ENCODE data around the gene TIMM44. TPM values are rescaled to one million over a fixed set of nuclear protein-coding genes. Genes with fewer than 3 reads are reported as not detected.

The TIMM44 gene
- polyA plus RNA-seq (ENCODE audit: insufficient read length in 4 of 4) = 10 to 100 TPM; 31.1 to 61.0 (median 42.3) TPM

- peak; percentile 95 to 99 (median 98) for DNase-seq (ENCODE audit: low read depth in 4 of 4, low spot score in 3 of 4)
Measured at GRCh38 chr19:7943444-7944176, at the start of gene TIMM44. Gene TIMM44 (minus strand): TSS chr19:7943666. CDS start chr19:7943651, 15 bp downstream.

- no peak for DNase-seq (ENCODE audit: low read depth in 4 of 4, low spot score in 3 of 4)
Measured at GRCh38 chr19:7992575-7992974, 49.1 kb upstream of the TIMM44 start.

GRCh38 chr19:7989071-7989575, 45.7 kb upstream of the TIMM44 start:
- DNase-seq (ENCODE audit: low read depth in 4 of 4, low spot score in 3 of 4) = no peak

DNA sequence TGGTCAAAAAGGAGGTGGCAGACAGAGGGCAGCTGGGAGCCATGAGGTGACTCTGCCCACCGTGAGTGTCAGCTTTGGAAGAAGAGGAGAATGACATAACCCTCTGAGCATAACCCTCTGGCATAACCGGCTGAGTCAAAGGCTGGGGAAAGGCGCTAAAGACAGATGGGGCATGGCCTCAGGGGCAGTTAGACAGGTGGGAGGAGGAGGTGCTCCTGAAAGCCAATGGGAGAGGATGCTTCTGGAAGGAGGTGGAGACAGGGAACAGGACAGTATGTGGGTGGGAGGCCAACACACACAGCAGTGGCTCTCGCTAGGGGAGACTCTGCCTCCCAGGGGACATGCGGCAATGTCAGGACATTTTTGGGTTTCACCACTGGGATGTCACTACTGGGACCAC, 44.8 kb upstream of the TIMM44 start:
- no peak for DNase-seq (ENCODE audit: low read depth in 4 of 4, low spot score in 3 of 4)

GRCh38 chr19:7987114-7987768, 43.8 kb upstream of the TIMM44 start:
- no peak for DNase-seq (ENCODE audit: low read depth in 4 of 4, low spot score in 3 of 4)

- DNase-seq (ENCODE audit: low read depth in 4 of 4, low spot score in 3 of 4) = no peak
Measured at GRCh38 chr19:7986321-7987113, 43.1 kb upstream of the TIMM44 start.

- DNase-seq (ENCODE audit: low read depth in 4 of 4, low spot score in 3 of 4) = no peak
Measured at GRCh38 chr19:7985481-7985911, 42.0 kb upstream of the TIMM44 start.

DNA sequence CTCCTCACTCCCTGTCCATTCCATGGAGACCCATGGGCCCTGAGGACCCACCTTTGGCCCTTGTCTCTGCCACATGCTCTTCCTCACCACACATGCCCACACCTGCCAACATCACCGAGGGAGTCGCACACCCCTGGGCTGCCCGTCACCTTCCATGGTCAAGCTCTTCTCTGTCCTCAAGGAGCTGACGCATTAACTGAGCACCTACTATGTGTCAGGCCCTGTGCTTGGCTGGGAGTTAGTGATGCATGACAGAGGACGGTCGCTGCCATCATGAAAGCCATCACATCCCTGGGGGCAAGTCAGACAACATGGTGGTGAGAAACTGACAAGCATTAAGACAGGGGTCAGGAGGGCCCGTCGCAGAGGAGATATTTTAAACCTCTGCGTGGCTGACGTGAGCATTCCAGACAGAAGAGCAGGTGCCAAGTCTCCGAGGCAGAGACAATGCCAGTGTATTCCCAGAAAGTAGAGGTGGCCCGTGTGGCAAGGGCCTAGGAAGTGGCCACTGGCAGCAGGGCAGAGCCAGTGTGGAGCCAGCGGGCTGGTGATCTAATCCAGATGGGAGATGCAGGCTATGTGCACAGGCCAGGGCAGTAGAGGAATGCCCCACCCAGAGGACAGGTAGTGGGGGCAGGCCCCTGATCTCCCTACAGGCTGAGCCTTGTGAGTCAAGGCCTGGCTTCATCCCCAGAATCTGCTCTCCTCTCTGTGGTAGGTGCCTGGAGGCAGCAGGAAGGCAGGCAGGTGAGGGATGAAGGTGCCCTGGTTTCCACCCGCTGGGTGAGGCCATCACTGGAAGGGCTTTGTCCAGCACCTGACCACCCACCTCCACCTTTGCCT, 40.8 kb upstream of the TIMM44 start:
- no peak for DNase-seq (ENCODE audit: low read depth in 4 of 4, low spot score in 3 of 4)

DNA sequence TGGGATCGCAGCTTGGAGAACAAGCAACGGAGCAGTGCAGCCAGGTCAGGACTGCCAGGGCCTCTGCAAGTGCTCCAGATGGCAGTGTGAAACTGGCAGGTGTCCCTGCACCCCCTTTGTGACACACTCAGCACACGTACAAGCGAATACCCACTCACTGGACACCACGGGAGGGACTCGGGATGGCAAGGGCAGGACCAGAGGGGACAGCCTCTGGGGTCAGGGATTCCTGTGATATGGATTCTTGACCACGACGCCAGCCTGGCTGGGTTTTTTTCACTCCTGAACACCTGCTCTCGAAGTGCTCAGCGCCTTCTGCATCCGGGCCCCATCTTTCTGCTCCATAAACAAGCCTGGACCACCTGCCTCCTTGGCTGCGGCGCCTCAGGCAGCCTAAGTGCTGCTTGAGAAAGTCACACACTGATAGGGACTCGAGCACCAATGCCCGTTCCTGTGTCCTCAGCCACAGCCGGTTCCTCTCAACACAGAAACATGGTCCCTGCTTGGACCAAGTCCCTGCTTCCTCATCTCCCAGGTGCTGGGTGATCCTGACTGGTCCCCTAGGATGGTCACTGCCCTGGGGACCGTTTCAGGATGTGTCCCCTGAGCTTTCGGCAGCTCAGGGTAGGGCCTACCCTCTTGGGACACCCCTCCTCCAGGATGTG, 40.0 kb upstream of the TIMM44 start:
- no peak for DNase-seq (ENCODE audit: low read depth in 4 of 4, low spot score in 3 of 4)

DNA sequence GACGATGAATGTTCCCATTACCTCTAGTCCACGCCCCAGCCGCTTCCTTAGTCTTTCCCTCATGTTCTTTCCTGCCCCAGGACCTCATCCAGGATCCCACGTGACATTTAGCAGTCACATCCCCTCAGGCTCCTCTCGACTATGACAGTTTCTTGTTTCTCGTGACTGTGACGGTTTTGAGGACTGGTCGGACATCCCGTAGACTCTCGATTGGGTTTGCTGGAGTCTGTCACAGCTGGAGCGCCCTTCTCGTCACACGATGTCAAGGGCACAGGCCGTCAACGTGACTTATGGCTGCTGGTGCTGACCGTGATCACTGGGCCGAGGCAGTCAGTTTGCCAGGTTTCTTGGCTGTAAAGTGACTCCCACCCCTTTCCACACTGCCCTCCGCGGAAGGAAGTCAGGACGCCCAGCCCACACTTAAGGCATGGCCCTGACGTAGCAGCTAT, 39.2 kb upstream of the TIMM44 start:
- DNase-seq (ENCODE audit: low read depth in 4 of 4, low spot score in 3 of 4) = no peak

GRCh38 chr19:7982103-7982502, 38.6 kb upstream of the TIMM44 start:
- DNase-seq (ENCODE audit: low read depth in 4 of 4, low spot score in 3 of 4) = no peak

GRCh38 chr19:7981661-7982060, 38.2 kb upstream of the TIMM44 start:
- no peak for DNase-seq (ENCODE audit: low read depth in 4 of 4, low spot score in 3 of 4)

DNA sequence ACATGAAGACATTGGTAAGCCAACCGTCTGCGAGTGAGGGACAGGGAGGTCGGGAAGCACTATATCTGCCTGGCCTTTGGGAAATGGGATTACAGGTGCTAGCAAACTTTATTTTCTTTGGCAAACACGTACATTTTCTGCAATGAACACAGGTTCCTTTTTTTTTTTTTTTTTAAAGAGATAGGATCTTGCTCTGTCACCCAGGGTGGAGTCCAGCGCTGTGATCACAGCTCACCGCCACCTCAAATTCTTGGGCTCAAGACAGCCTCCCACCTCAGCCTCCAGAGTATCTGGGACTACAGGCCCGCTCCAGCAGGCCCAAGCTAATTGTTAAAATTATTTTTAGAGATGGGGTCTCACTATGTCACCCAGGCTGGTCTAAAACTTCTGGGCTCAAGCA, 37.7 kb upstream of the TIMM44 start:
- no peak for DNase-seq (ENCODE audit: low read depth in 4 of 4, low spot score in 3 of 4)

GRCh38 chr19:7980635-7981121, 37.2 kb upstream of the TIMM44 start:
- DNase-seq (ENCODE audit: low read depth in 4 of 4, low spot score in 3 of 4) = no peak

DNA sequence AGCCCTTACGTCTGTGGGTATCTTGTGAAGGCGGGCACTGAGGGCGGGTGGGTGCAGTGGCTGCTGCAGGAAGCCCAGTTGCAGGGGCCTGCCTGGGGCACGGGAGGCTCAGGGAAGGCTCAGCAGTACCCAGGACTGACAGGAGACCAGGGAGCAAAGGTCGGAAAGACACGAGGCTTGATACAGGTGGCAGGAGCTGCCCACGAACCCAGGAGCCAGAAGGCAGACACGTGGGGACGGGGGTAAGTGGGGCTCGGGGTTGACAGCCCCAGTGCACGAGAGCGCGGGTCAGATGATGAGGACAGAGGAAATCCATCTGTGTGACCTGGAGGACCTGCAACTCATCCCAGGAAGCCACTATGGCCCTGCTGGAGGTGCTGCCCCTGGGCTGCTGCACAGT, 36.7 kb upstream of the TIMM44 start:
- DNase-seq (ENCODE audit: low read depth in 4 of 4, low spot score in 3 of 4) = no peak

- DNase-seq (ENCODE audit: low read depth in 4 of 4, low spot score in 3 of 4) = no peak
Measured at GRCh38 chr19:7979559-7979958, 36.1 kb upstream of the TIMM44 start.

DNA sequence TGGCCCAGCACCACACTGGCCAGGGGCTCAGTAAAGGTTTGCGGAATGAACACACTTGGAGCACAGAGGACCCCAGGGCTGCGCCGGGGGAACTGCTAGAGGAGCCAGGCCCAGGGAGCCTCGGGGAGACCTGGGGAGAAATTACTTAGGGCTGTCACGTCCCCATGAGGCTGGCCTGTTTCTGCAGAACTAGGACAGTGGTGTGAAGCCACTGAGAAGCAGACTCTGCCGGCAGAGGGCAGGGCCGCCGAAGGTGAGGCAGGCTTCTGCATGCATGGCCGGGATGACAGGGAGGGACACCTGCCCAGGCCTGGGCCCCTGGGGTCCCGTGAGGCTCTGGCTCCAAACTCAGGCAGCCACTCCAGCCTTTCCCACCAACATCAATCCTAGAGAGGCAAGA, 35.5 kb upstream of the TIMM44 start:
- no peak for DNase-seq (ENCODE audit: low read depth in 4 of 4, low spot score in 3 of 4)

- DNase-seq (ENCODE audit: low read depth in 4 of 4, low spot score in 3 of 4) = no peak
Measured at GRCh38 chr19:7978179-7978825, 34.8 kb upstream of the TIMM44 start.

DNA sequence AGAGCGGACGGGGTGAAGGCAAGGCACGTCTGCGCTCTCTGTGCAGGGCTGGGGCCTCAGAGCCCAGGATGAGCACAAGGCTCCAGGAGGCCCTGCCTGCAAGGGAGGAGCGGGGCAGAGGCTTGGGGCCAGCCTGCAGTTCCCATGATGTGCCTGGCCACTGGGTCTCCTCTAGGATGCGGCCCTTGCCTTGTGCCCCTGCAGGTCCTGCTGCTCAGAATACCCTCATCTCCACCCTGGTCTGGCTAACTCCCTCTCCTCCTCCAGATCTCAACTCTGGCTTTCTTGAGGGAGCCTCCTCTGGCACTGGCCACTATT, 34.2 kb upstream of the TIMM44 start:
- DNase-seq (ENCODE audit: low read depth in 4 of 4, low spot score in 3 of 4) = no peak

All from left renal pelvis (tissue), 4 donors.